GM15510 (cell line): ENCODE measurements around the gene ANKRD13B.

Experiments used
- POLR2A ChIP-seq: IDR thresholded peaks from 3 replicates; pipeline ENCODE4 v1.6.1; 2011; ENCODE audit warnings: borderline replicate concordance; ENCODE audit not compliant: insufficient read length; ENCODE audit errors: extremely low read depth

The ANKRD13B gene

DNA sequence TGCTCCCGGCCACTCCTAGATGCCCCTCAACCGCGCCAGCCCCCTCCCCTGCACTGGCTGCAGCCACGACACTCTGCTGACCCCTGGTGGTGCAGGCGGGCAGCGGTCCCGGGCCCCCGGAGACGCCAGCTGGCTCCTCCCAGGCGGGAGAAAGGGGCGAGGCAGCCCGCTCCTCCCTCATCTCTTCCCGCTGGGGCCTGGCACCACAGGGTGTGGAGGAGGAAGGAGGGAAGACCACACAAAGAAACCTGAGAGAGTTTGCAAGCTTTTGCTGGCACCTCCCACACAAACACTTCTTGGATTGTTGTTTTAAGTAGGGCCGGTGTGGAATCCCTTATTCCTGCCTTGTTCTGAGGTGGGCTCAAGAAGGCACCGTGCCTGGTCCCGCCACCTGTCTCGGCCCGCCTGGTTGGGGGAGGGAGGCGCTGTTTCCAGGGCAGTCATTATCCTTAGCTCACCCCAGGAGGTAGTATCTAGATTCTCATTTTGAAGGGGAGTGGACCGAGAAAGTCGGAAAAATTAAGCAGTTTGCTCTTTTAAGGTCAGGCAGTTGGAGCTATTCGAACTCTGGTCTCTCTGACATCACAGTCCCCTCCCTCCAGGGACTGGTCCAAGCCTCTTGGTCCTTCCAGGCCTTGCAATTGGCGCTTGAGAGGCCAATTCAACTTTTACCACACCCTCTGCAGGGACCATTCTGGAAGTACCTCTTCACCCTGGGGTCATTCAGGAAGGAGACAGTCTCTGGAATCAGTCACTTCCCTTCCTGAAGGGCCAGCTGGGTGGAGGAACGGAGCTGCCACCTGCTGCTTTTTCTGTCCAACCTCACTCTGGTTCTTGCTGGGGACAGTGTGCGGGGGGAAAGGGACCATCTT is 959 bp upstream of the ANKRD13B start:
- no peak for TF ChIP-seq POLR2A

DNA sequence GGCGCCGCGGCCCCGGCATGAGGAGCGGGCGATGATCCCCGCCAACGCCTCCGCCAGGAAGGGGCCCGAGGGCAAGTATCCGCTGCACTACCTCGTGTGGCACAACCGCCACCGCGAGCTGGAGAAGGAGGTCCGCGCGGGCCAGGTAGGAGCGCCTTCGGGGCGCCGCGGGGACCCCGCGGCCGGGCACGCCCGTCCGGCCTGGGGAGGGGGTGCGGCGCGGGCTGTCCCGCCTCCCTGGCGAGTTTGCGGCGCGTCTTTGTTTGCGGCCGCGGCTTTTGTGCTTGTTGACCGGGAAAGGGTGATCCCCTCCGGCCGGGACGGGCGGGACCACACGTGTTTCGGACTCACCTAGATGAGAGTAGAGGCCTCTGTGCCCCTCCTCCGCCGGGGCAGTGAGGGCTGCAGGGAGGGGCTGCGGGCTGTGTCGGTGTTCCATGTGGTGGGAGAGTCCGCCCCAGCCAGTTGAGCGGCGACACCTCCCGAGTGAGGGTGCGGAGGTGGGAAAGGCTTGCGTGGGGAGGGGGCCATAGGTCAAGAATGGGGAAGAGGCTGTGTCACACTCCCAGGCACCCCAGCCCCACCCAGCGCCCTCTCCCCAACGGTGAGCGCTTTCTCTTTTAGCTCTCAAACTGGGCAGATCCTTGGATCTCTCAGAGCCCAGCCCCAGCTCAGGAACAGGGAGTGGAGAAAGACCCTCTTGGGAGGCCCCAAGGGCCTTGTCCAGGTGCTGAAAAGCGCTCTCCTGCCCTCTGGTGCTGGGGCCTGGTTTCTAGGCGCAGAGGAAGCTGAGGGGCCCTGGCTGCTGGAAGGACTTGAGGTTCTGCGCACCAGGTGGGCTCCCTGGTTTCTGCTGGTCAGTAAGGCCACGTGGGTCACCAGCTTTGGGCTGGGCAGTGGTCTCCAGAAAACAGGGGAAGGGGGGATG is 923 bp downstream of the ANKRD13B start:
- TF ChIP-seq POLR2A: no peak

DNA sequence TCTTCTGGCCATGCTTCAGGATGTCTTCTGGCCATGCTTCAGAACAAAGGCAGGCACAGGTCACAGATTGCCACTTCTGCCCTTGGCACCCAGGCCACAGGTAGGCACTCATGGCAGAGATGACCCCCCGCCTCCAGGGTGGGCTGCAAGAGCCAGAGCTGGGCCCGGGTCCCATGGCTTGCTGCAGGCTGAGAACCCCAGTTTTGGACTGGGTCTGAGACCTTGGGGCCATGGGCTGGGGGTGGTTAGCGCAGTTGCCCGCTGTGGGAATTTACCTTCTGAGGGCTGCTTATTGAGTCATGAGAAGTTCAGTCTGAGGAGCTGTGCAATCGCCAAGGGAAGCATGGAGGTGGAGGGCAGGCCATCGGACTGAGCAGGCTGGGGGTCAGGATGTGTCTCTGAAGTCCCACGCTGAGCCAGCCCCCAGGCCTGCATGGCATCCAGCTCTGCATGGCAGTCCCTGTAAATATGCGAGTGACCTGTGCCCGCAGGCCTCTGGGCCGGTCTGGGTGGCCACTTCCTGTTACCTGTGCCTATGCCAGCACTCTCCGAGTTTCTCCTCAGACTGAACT is 1.7 kb downstream of the ANKRD13B start:
- TF ChIP-seq POLR2A: no peak

- no peak for TF ChIP-seq POLR2A
Observed at GRCh38 chr17:29595107-29595942, 2.4 kb downstream of the ANKRD13B start.

DNA sequence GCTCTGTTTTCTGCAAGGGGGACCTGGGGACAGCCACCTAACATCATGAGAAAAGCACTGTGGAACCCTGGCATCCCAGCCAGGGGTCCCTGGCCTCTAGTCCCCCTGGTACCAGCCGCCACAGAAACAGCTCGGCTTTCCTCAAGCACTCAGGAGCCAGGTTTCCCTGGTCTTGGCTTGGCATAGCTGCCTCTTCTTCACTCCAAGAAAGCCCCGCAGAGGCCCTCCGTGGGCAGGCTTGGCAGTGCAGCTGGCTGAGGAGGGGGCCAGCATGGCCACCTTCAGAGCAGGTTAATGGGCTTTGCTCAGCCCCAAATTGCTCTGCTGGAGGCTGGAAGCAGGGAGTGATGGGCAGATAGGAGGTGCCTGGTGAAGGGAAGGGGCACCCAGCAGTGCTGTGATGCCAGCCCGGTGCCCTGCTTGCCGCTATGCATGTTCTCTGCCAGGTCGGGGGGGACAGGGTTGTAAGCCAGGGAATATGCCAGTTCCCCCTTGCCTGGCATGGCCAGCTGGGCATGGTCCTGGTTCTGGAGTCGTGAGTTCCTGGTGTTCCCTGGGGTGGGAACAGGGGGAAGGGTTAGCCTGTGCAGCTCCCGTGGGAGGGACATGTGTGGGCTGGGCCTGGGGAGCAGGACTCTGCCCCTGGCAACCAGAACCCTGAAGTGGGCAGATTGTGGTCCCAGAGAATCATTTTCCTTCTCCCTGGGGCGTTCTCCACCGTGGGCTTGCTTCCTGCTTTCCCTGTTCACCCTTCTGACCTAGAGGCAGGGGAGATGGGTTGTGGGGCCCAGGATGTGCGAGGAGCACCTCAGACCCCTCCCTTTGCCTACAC is 3.2 kb downstream of the ANKRD13B start:
- no peak for TF ChIP-seq POLR2A

DNA sequence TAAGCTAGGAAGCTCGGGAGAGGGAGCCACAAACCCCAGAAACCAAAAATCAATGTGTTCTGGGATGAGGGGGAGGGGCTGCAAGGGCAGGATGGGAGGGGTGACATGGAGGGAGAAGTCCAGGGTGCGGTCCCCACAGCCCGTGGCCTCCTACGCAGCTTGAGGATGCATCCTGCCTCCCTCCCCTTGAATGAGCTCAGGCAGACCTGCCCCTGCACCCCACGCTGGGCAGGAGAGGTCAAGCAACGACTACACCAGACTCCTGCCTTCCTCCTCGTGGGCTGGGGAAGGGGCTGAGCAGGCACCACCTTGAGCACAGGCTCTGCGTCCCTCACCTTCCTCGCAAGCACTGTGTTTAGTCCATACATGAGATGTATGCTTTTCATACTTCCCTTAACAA is 3.9 kb downstream of the ANKRD13B start:
- TF ChIP-seq POLR2A: no peak

- TF ChIP-seq POLR2A: no peak
Observed at GRCh38 chr17:29597361-29598172, 4.6 kb downstream of the ANKRD13B start.

DNA sequence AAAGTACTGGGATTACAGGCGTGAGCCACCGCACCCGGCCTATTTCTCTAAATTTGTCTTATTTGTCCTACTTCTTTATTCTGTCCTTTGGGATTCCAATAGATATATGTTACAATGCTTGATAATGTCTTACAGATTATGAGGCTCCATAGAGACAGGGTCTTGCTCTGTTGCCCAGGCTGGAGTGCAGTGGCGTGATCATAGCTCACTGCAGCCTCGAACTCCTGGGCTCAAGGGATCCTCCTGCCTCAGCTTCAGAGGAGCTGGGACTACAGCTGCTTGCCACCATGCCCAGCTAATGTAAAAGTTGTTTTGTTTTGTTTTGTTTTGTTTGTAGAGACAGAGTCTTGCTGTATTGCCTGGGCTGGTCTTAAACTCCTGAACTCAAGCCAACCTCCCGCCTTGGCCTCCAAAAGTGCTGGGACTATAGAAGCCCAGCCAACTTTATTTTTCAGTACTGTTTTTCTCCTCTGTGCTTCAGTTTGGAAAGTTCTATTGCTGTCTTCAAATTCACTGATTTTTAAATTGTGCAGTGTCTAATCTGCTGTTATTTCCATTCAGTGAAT is 10.3 kb downstream of the ANKRD13B start:
- TF ChIP-seq POLR2A: no peak

DNA sequence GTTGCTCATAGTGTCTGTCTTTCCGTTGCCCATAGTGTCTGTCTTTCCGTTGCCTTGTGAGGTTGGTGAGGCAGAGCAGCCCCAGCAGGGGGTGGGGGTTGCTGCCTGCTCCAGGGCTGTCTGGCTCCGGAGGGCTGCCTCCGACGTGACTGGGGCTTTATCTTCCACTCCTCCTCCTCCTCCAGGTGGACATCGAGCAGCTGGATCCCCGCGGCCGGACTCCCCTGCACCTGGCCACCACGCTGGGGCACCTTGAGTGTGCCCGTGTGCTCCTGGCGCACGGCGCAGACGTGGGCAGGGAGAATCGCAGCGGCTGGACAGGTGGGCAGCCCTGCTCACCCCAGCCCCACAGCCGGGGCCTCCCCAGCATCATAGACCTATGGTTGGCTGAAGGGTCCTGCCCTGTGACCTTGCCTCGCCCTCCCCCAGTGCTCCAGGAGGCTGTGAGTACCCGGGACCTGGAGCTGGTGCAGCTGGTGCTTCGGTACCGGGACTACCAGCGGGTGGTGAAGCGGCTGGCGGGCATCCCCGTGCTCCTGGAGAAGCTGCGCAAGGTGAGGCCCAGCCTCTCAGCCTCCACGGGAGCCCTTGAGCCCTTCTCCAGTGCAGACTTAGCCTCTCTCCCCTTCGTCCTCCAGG is 14.7 kb downstream of the ANKRD13B start:
- no peak for TF ChIP-seq POLR2A

DNA sequence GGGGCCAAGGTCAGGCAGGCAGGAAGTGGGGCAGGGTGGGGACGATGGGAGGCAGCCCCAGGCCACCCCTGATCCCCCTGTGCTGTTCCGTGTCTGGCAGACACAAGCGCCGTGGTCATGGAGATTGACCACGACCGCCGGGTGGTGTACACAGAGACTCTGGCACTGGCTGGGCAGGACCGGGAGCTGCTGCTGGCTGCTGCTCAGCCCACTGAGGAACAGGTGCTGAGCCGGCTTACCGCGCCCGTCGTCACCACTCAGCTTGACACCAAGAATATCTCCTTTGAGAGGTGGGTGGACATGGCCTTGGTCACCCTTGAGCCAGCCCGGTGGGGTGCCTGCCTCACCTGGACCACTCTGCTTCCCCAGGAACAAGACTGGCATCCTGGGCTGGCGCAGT is 16.1 kb downstream of the ANKRD13B start:
- no peak for TF ChIP-seq POLR2A

- no peak for TF ChIP-seq POLR2A
Observed at GRCh38 chr17:29610395-29610794, 17.5 kb downstream of the ANKRD13B start.
